Natural killer cell (primary cell): Measurements from ENCODE around the gene TNS3. TPM values are rescaled to one million over a fixed set of nuclear protein-coding genes. Genes with fewer than 3 reads are reported as not detected.

Source experiments
- ATAC-seq, 3 donors: fragments of 150-1000 bp in 2 of 3; fragments of 200-7000 bp in 1 of 3; cut with Tn5 transposase; 1 replicate in 1 of 3; 2 replicates in 2 of 3; pipeline ENCODE4 v1.10.0; 2021; ENCODE audit warnings: mild to moderate bottlenecking in 2 of 3, moderate library complexity in 2 of 3
- DNase-seq, 2 donors: peaks; one replicate each; pipeline versions ENCODE4 v3.0.0 to v3.0.0-alpha.2; 2013 to 2021; ENCODE audit warnings: mixed read lengths in 1 of 2
- H3K27ac ChIP-seq: one replicate; pipeline ENCODE4 v1.5.1; 2013; ENCODE audit warnings: mild to moderate bottlenecking, low read length
- H3K27me3 ChIP-seq: one replicate; pipeline ENCODE4 v1.6.1; 2013; ENCODE audit warnings: low read length; ENCODE audit not compliant: control insufficient read depth, insufficient read depth
- H3K36me3 ChIP-seq: one replicate; pipeline ENCODE4 v1.6.1; 2013; ENCODE audit warnings: low read length; ENCODE audit not compliant: control insufficient read depth, insufficient read depth
- H3K4me1 ChIP-seq: one replicate; pipeline ENCODE4 v1.6.1; 2013; ENCODE audit warnings: low read length; ENCODE audit not compliant: control insufficient read depth, insufficient read depth
- H3K4me3 ChIP-seq: one replicate; pipeline ENCODE4 v1.5.1; 2013; ENCODE audit warnings: low read length
- H3K9me3 ChIP-seq: one replicate; pipeline ENCODE4 v1.6.1; 2013; ENCODE audit warnings: low read length; ENCODE audit not compliant: control insufficient read depth, insufficient read depth
- H3K27ac Mint-ChIP-seq, 2 donors: one replicate each; pipeline ENCODE4 v1.8.0; 2022; ENCODE audit warnings: mild to moderate bottlenecking in 2 of 2, mixed read lengths in 2 of 2, moderate library complexity in 1 of 2
- H3K27me3 Mint-ChIP-seq, 2 donors: one replicate each; pipeline ENCODE4 v1.8.0; 2022; ENCODE audit warnings: low read depth in 2 of 2, mixed read lengths in 2 of 2
- H3K36me3 Mint-ChIP-seq: one replicate; pipeline ENCODE4 v1.8.0; 2022; ENCODE audit warnings: mixed read lengths
- H3K4me1 Mint-ChIP-seq, 2 donors: one replicate each; pipeline ENCODE4 v1.8.0; 2022; ENCODE audit warnings: mixed read lengths in 2 of 2
- H3K4me3 Mint-ChIP-seq: one replicate; pipeline ENCODE4 v1.8.0; 2022; ENCODE audit warnings: mild to moderate bottlenecking, moderate library complexity, mixed read lengths
- H3K9me3 Mint-ChIP-seq, 2 donors: one replicate each; pipeline ENCODE4 v1.8.0; 2022; ENCODE audit warnings: mixed read lengths in 2 of 2
- whole genome bisulfite sequencing: methylation state at CpG from one replicate; pipeline ENCODE4 v1.1.7; 2013; ENCODE audit warnings: missing lambda C conversion rate; ENCODE audit not compliant: insufficient coverage; 5-methylcytosine and 5-hydroxymethylcytosine counted together
- intact Hi-C: fragments of 100-400 bp; cut with micrococcal nuclease; formaldehyde crosslinking; loops from one replicate; pipeline ENCODE4 v1.14.2; 2022
- total RNA-seq, 4 donors: library from RNA; stranded (reverse); fragments of 120-200 nt in 1 of 4; gene quantifications; one replicate each; pipeline versions ENCODE4 v1.2.3 to v1.2.4, GENCODE V29; 2013 to 2022
- TF ChIP-seq, protein P1 (sequence below): fragments of 200-600 bp; IDR thresholded peaks from one replicate; pipeline ENCODE4 v1.8.0; 2022; ENCODE audit warnings: antibody characterized with exemption

Gene TNS3
- total RNA-seq, 3 donors from 2014 or later (not counting 1 experiment from before 2014, with no cell fraction given), result 1.6 to 3.5 (median 2.9) TPM

DNA sequence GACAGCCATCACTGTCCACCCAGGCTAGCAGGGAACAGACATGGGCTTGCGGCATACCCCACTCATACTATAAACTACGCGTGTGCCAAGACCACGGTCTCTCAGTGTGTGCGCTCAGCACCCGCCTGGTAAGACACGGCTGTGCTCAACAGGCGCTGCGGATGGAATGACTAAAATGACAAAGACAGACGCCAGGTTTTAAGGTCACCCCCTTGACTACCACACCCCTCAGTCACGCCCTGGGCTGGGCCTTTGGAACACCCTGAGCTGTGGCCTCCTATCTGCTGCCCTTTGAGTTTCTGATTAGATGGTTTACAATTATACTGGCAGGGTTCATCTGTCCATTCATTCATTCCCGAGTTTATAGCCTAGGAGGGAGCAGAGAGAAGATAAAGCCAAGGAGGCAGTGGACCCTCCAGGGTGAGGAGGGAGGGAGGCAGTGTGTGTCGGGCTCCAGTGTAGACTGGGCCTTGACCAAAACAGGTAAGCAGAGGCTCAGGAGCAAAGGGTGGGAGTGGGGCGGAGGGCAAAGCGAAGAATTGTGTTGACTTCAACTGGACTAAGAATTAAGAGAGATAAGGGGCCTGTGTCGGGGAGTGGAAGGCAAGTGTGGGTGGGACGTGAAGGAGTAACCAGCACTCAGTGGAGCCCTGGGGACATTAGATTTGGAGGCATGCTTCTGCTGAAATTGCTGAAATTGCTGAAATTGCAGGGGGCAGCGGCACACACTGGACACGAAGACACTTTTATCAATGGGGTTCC is 35.0 kb downstream of the TNS3 start:
- no peaks in the 10 kb centered on the region for H3K4me1 Mint-ChIP-seq

DNA sequence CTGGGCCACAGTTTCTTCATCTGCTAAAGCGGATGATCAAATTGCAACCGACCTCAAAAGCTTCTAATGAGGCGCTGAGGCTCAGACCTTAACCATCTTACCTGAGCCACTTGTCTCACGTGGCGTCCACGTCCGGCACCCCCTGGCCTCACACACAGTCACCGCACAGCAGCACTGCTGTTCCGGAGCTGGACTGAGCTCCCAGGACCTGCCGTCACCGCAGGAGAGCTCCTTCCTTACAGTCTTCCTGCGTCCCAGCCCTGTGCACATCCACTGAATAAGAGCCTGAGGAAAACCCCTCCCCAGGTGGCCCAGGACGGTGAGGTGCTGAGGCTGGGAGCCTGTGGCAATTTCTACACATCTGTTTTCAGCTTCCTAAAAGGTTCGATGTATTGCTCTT is 35.7 kb downstream of the TNS3 start:
- H3K27ac ChIP-seq, result no peak overlapping the region
- H3K27me3 Mint-ChIP-seq, result no peaks in the 10 kb centered on the region
- H3K36me3 ChIP-seq, result no peaks in the 10 kb centered on the region
- peaks cover 3% of the 10 kb centered on the region for H3K4me1 ChIP-seq
- no peaks in the 10 kb centered on the region for H3K9me3 ChIP-seq
- TF ChIP-seq, protein P1, sequence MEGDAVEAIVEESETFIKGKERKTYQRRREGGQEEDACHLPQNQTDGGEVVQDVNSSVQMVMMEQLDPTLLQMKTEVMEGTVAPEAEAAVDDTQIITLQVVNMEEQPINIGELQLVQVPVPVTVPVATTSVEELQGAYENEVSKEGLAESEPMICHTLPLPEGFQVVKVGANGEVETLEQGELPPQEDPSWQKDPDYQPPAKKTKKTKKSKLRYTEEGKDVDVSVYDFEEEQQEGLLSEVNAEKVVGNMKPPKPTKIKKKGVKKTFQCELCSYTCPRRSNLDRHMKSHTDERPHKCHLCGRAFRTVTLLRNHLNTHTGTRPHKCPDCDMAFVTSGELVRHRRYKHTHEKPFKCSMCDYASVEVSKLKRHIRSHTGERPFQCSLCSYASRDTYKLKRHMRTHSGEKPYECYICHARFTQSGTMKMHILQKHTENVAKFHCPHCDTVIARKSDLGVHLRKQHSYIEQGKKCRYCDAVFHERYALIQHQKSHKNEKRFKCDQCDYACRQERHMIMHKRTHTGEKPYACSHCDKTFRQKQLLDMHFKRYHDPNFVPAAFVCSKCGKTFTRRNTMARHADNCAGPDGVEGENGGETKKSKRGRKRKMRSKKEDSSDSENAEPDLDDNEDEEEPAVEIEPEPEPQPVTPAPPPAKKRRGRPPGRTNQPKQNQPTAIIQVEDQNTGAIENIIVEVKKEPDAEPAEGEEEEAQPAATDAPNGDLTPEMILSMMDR, result no peak
- H3K27me3 ChIP-seq, result no peaks in the 10 kb centered on the region
- no peak overlapping the region for H3K4me3 ChIP-seq
- 93% methylated on average over 14 of the region's 14 CpGs for WGBS
- DNase-seq, result no peak
- no peaks in the 10 kb centered on the region for H3K4me1 Mint-ChIP-seq
- no peak for ATAC-seq
- no peak overlapping the region for H3K27ac Mint-ChIP-seq
- intact Hi-C loops, result no loop called here
- no peaks in the 10 kb centered on the region for H3K36me3 Mint-ChIP-seq
- H3K9me3 Mint-ChIP-seq, result no peaks in the 10 kb centered on the region
- H3K4me3 Mint-ChIP-seq, result no peak overlapping the region

More for the DNA sequence above, 35.0 kb downstream of the TNS3 start:
- no peaks in the 10 kb centered on the region for H3K9me3 Mint-ChIP-seq
- Histone ChIP-seq H3K27ac (no peak overlapping the region), H3K9me3 (no peaks in the 10 kb centered on the region), H3K4me1 (peaks cover 3% of the 10 kb centered on the region), H3K4me3 (no peak overlapping the region), H3K36me3 (no peaks in the 10 kb centered on the region), H3K27me3 (no peaks in the 10 kb centered on the region)
- ATAC-seq, result no peak
- TF ChIP-seq, protein P1, result no peak
- H3K27me3 Mint-ChIP-seq, result no peaks in the 10 kb centered on the region
- 93% methylated on average over 19 of the region's 19 CpGs for WGBS
- no peak for DNase-seq
- H3K4me3 Mint-ChIP-seq, result no peak overlapping the region
- no peak overlapping the region for H3K27ac Mint-ChIP-seq
- H3K36me3 Mint-ChIP-seq, result no peaks in the 10 kb centered on the region
- intact Hi-C loops, result no loop called here

DNA sequence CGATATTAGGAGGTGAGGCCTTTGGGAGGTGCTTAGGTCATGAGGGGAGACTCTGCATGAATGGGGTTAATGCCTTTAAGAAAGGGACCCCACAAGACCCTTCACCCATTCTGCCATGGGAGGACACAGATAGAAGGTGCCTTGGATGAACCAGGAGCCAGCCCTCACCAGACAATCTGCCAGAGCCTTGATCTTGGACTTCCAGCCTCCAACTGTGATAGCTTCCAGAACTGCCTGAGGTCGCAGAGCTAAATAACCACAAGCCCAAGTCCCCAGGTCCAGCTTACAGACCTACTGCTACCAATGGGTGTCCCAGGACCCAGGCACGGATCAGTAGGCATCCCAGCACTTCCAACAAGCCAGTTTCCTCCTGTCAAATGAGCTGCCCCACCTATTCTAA is 37.5 kb downstream of the TNS3 start:
- no peak overlapping the region for H3K4me3 ChIP-seq
- peaks cover 3% of the 10 kb centered on the region for H3K4me1 ChIP-seq
- H3K27ac ChIP-seq, result no peak overlapping the region
- 81% methylated on average over 2 of the region's 3 CpGs for WGBS
- ATAC-seq (no peak), DNase-seq (no peak)
- Mint-ChIP-seq H3K36me3 (no peaks in the 10 kb centered on the region), H3K27me3 (peaks cover 0 to 7% of the 10 kb centered on the region in 2 donors), H3K4me1 (no peaks in the 10 kb centered on the region), H3K27ac (no peak overlapping the region), H3K9me3 (no peaks in the 10 kb centered on the region), H3K4me3 (no peak overlapping the region)
- no peaks in the 10 kb centered on the region for H3K9me3 ChIP-seq
- no peaks in the 10 kb centered on the region for H3K36me3 ChIP-seq
- intact Hi-C loops, result no loop called here
- H3K27me3 ChIP-seq, result no peaks in the 10 kb centered on the region
- TF ChIP-seq, protein P1, result no peak

DNA sequence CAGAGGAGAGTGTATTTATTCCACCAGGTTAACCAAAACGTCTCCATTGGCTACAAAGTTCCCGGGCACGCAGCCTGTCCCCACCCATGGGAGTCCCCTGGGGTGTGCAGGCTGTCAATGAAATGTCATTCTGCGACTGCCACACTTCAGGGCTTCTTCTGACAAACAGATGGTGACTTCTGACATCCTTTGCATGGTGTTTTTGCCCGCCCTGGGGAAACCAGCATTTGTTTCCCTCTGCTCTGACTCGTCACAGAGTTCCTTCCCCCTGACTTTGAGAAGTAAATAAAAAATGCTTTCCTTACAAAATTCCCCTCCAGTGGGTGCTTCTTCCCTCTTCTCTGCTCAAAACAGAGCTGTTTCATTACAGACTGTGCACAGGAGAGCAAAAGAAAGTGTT is 38.2 kb downstream of the TNS3 start:
- Mint-ChIP-seq H3K4me1 (no peaks in the 10 kb centered on the region), H3K9me3 (no peaks in the 10 kb centered on the region), H3K4me3 (no peak overlapping the region), H3K27ac (no peak overlapping the region), H3K36me3 (no peaks in the 10 kb centered on the region), H3K27me3 (peaks cover 0 to 9% of the 10 kb centered on the region in 2 donors)
- TF ChIP-seq, protein P1, result no peak
- Histone ChIP-seq H3K36me3 (no peaks in the 10 kb centered on the region), H3K9me3 (no peaks in the 10 kb centered on the region), H3K27ac (no peak overlapping the region), H3K4me3 (no peak overlapping the region), H3K4me1 (peaks cover 3% of the 10 kb centered on the region), H3K27me3 (no peaks in the 10 kb centered on the region)
- WGBS, result 46% methylated on average over 6 of the region's 6 CpGs
- no peak for ATAC-seq
- intact Hi-C loops, result no loop called here
- DNase-seq, result no peak
